ENCODE results near the gene NSMCE4A. TPM values are rescaled to one million over a fixed set of nuclear protein-coding genes. Genes with fewer than 3 reads are reported as not detected.
"Not testable (repeated sequence)": the region's sequence is repeated elsewhere in the genome, so short reads cannot be mapped to it uniquely, and the experiment has no call there.

Gene NSMCE4A, protein sequence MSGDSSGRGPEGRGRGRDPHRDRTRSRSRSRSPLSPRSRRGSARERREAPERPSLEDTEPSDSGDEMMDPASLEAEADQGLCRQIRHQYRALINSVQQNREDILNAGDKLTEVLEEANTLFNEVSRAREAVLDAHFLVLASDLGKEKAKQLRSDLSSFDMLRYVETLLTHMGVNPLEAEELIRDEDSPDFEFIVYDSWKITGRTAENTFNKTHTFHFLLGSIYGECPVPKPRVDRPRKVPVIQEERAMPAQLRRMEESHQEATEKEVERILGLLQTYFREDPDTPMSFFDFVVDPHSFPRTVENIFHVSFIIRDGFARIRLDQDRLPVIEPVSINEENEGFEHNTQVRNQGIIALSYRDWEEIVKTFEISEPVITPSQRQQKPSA
- 35.5 TPM for polyA plus RNA-seq (2012; ENCODE audit: low read depth, missing spikeins)

DNA sequence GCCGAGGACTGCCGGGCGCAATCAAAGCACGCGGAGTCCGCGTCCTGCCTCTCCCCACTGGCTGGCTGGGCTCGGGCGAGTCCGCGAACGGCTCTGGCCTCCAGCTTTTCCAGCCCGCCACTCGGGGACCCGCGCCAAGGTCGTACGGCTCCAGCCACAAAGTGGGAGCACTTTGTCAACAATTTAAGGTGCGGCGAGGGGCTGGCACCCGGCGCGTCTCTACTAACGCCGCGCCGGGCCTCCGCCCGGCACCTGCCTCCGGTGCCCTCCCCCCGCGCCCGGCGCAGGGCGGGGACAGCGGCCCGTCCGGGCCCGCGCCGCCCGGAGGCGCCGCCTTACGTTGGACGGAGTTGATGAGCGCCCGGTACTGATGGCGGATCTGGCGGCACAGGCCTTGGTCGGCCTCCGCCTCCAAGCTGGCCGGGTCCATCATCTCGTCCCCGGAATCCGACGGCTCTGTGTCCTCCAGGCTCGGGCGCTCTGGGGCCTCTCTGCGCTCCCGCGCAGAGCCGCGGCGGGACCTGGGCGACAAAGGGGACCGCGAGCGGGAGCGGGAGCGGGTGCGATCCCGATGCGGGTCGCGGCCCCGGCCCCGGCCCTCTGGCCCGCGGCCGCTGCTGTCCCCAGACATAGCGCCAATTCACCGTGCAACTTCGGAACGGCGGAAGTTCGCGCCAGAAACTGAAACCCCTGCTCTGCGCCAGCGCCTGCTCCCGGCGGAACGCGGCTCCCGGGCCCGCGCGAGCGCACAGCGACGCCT lies at the start of gene NSMCE4A:
Gene NSMCE4A, minus strand, starts transcription at position 683 of the 760 bp plus-strand sequence. Its CDS starts 52 bp downstream, at position 631.
- FAIRE-seq (peak; percentile 84), DNase-seq (ENCODE audit: insufficient read length, low spot score) (peak; percentile 89)
- TF ChIP-seq TAF1 (IDR thresholded peaks at IDR 0.05; ENCODE audit: low read depth, low read length): peak; percentile 71
- peak; percentile 69 for TF ChIP-seq POLR2A (IDR thresholded peaks at IDR 0.05; ENCODE audit: low read depth, low read length)
- TF ChIP-seq POLR2AphosphoS5 (IDR thresholded peaks at IDR 0.05; ENCODE audit: low read depth, low read length): peak; percentile 37; the same call in 1 of the 2 replicates
- no peak; the same call in 1 of the 2 replicates for TF ChIP-seq POU2F2 (IDR thresholded peaks at IDR 0.05; ENCODE audit: low read depth, low read length)

DNA sequence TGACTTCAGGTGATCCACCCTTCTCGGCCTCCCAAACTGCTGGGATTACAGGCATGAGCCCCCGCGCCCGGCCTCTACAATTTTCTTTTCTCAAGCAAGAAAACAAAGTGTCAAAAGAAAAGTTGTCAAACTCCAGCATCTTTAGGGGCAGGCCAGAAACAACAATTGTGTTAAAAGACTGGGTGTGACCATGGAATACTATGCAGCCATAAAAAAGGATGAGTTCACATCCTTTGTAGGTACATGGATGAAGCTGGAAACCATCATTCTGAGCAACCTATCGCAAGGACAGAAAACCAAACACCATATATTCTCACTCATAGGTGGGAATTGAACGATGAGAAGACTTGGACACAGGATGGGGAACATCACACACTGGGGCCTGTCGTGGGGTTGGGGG lies 48.2 kb upstream of the NSMCE4A start:
- not testable (repeated sequence) for DNase-seq (ENCODE audit: insufficient read length, low spot score); FAIRE-seq

DNA sequence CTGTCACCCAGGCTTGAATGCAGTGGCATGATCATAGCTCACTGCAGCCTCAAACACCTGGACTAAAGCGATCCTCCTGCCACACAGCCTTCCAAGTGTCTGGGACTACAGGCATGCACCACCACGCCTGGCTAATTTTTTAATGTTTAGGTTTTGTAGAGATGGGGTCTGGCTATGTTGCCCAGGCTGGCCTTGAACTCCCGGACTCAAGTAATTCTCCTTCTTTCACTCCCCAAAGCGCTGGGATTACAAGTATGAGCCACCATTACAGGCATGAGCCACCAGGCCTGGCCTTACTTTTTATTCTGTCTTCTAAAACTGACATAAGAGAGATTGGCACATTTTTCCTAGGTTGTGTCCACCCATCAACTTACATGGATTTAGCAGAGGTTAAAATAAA lies 47.3 kb upstream of the NSMCE4A start:
- FAIRE-seq (no peak), DNase-seq (ENCODE audit: insufficient read length, low spot score) (no peak)
- TF ChIP-seq POU2F2 (IDR thresholded peaks at IDR 0.05; ENCODE audit: low read depth, low read length) (no peak), PAX5 (IDR thresholded peaks at IDR 0.05; ENCODE audit: insufficient read depth, low read length, severe bottlenecking) (no peak), POLR2A (IDR thresholded peaks at IDR 0.05; ENCODE audit: low read depth, low read length) (no peak), POLR2AphosphoS5 (IDR thresholded peaks at IDR 0.05; ENCODE audit: low read depth, low read length) (no peak), SPI1 (IDR thresholded peaks at IDR 0.05; ENCODE audit: low read depth, low read length) (no peak), TAF1 (IDR thresholded peaks at IDR 0.05; ENCODE audit: low read depth, low read length) (no peak)

DNA sequence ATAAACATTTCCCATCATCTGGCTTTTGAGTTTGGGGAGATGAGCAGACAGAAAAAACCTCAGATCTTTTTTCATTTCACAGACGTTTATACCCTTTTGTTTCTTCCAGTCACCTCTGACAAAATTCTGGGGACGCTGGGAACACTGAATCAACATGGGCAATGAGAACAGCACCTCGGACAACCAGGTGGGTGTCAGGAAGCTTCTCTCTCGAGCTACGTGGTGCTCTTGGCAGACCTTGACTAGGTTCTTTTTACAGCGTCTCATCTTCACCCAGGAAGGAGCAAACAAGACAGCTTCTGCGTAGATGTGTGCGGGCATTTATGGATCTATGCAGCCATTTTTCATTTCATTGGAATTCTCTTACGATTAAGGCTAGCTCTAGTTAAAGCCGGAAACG lies 46.8 kb upstream of the NSMCE4A start:
- FAIRE-seq (no peak), DNase-seq (ENCODE audit: insufficient read length, low spot score) (no peak)
- TF ChIP-seq SPI1 (IDR thresholded peaks at IDR 0.05; ENCODE audit: low read depth, low read length): no peak
- TF ChIP-seq POLR2A (IDR thresholded peaks at IDR 0.05; ENCODE audit: low read depth, low read length): no peak
- TF ChIP-seq POLR2AphosphoS5 (IDR thresholded peaks at IDR 0.05; ENCODE audit: low read depth, low read length): no peak
- TF ChIP-seq POU2F2 (IDR thresholded peaks at IDR 0.05; ENCODE audit: low read depth, low read length): no peak
- no peak for TF ChIP-seq PAX5 (IDR thresholded peaks at IDR 0.05; ENCODE audit: insufficient read depth, low read length, severe bottlenecking)
- TF ChIP-seq TAF1 (IDR thresholded peaks at IDR 0.05; ENCODE audit: low read depth, low read length): no peak

DNA sequence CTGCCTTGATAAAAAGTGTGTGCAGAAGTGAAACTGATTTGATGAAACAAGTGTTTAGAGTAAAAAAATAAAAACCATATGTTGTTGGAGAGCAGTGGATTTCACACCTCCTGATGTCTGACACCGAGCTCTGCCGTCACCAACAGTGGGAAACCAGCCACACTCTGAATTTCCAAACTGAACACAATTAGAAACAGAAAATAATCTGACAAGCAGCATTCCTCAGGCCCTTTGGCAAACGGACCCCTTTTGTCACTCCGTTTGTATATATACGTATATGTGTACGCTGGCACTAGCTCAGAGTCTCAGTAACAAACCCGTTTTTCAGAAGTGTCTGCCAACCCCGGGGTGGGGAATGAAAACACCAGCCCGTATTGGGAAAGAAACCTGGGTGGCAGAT lies 46.4 kb upstream of the NSMCE4A start:
- TF ChIP-seq POLR2A (IDR thresholded peaks at IDR 0.05; ENCODE audit: low read depth, low read length): no peak
- DNase-seq (ENCODE audit: insufficient read length, low spot score): no peak
- no peak for FAIRE-seq

DNA sequence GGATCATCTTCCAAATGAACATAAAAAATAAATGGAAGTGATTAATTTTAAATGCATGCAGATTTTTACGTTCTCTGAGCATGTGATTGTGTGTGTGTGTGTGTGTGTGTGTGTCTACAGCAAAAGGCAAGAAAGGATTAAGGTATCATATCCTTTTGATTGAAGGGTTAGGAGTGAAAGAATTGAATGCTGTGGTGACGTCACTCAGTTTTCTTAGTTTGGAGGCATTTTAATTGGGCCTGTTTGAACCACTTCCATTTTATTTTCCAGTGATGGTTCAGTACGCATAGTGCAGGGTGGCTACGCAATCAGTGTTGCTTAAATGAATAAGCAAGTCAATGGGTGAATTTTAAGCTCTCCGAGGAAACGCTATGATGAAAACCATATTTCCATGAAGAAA lies 45.2 kb upstream of the NSMCE4A start:
- FAIRE-seq (no peak), DNase-seq (ENCODE audit: insufficient read length, low spot score) (no peak)
- TF ChIP-seq POLR2AphosphoS5 (IDR thresholded peaks at IDR 0.05; ENCODE audit: low read depth, low read length) (no peak), PAX5 (IDR thresholded peaks at IDR 0.05; ENCODE audit: insufficient read depth, low read length, severe bottlenecking) (no peak), POLR2A (IDR thresholded peaks at IDR 0.05; ENCODE audit: low read depth, low read length) (no peak), SPI1 (IDR thresholded peaks at IDR 0.05; ENCODE audit: low read depth, low read length) (no peak), TAF1 (IDR thresholded peaks at IDR 0.05; ENCODE audit: low read depth, low read length) (no peak), POU2F2 (IDR thresholded peaks at IDR 0.05; ENCODE audit: low read depth, low read length) (no peak)

DNA sequence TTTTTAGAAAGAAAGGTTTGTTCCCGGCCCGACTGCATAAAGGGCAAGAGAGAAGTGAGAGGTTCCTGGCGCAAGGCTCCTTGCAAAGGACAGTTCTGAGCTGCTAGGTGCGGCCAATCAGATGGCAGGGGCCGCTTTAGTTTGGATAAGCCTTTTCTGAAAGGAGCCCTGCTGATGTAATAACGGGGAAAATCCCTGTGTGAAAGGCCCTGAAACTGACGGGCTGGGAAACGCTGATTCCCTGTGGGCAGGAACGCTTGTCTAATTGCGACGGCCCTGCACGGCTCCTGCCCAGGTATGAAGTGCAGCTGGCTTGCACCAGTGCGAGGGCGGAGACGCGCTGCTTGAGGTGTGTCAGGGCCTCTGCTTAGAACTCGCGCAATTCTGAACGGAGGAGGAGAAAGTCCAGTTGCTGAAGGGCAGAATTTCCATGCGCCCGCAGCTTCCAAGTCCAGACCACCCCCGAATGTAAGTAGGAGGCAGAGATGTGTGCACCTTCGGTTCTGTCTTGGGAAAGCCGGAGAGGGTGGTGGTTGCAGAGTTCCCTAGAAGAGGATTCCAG lies 44.5 kb upstream of the NSMCE4A start:
- DNase-seq (ENCODE audit: insufficient read length, low spot score) (no peak), FAIRE-seq (no peak)
- no peak for TF ChIP-seq POU2F2 (IDR thresholded peaks at IDR 0.05; ENCODE audit: low read depth, low read length)
- no peak for TF ChIP-seq POLR2AphosphoS5 (IDR thresholded peaks at IDR 0.05; ENCODE audit: low read depth, low read length)
- TF ChIP-seq POLR2A (IDR thresholded peaks at IDR 0.05; ENCODE audit: low read depth, low read length): no peak
- TF ChIP-seq PAX5 (IDR thresholded peaks at IDR 0.05; ENCODE audit: insufficient read depth, low read length, severe bottlenecking): no peak

DNA sequence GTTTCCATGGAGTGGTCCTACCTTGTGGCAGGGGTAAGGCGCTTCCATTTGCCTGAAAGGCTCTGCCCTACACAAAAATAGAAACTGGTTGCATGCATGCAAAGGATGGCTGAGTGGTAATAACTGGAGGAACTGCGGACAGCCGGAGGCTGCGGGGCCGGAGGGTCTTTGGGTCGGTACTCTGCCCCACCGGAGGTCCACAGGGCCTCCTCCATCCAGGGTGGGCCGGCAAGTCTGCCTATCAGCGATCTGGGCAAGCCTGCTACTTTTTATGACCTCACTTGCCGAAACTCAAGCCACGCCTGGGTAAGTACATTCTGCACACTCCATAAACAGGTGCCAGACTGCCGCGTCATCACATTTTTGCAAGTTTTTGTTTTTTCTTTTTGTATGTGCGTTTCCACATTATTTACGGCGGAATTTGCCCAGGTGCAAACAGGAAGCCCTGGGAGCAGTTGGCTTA lies 44.0 kb upstream of the NSMCE4A start:
- TF ChIP-seq SPI1 (IDR thresholded peaks at IDR 0.05; ENCODE audit: low read depth, low read length): no peak
- no peak for TF ChIP-seq POLR2A (IDR thresholded peaks at IDR 0.05; ENCODE audit: low read depth, low read length)
- no peak for TF ChIP-seq TAF1 (IDR thresholded peaks at IDR 0.05; ENCODE audit: low read depth, low read length)
- TF ChIP-seq PAX5 (IDR thresholded peaks at IDR 0.05; ENCODE audit: insufficient read depth, low read length, severe bottlenecking): no peak
- TF ChIP-seq POLR2AphosphoS5 (IDR thresholded peaks at IDR 0.05; ENCODE audit: low read depth, low read length): no peak
- no peak for TF ChIP-seq POU2F2 (IDR thresholded peaks at IDR 0.05; ENCODE audit: low read depth, low read length)
- FAIRE-seq: no peak
- no peak for DNase-seq (ENCODE audit: insufficient read length, low spot score)

DNA sequence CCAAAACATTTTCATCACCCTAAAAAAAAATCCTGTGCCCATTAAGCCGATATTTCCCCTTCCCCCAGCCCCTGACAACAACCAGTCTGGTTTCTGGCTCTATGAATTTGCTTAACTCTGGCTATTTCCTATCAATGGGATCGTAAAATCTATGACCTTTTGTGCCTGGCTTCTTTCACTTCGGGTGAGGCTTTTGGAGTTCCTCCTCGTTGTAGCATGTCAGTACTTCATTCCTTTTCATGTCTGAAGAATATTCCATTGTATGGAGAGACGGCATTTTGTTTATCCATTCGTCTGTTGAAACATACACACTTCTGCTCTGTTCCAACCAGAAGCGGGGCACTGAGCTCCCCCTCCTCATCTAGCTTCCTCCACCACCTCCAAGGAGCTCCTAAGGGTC lies 43.5 kb upstream of the NSMCE4A start:
- DNase-seq (ENCODE audit: insufficient read length, low spot score) (no peak), FAIRE-seq (no peak)
- TF ChIP-seq POLR2AphosphoS5 (IDR thresholded peaks at IDR 0.05; ENCODE audit: low read depth, low read length): no peak
- no peak for TF ChIP-seq SPI1 (IDR thresholded peaks at IDR 0.05; ENCODE audit: low read depth, low read length)
- TF ChIP-seq POLR2A (IDR thresholded peaks at IDR 0.05; ENCODE audit: low read depth, low read length): no peak
- TF ChIP-seq PAX5 (IDR thresholded peaks at IDR 0.05; ENCODE audit: insufficient read depth, low read length, severe bottlenecking): no peak
- TF ChIP-seq POU2F2 (IDR thresholded peaks at IDR 0.05; ENCODE audit: low read depth, low read length): no peak
- no peak for TF ChIP-seq TAF1 (IDR thresholded peaks at IDR 0.05; ENCODE audit: low read depth, low read length)

DNA sequence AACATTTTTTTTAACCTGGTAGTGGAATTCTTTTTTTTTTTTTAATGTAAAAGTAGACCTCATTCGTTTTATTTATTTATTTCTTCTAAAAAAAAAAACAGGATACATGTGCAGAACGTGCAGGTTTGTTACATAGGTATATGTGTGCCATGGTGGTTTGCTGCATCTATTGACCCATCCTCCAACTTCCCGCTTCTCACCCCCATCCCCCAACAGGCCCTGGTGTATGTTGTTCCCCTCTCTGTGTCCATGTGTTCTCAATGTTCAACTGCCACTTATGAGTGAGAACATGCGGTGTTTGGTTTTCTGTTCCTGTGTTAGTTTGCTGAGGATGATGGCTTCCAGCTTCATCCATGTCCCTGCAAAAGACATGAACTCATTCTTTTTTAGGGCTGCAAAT lies 42.9 kb upstream of the NSMCE4A start:
- DNase-seq (ENCODE audit: insufficient read length, low spot score); FAIRE-seq: not testable (repeated sequence)

Data from GM12891 (cell line).